GM21390 (cell line): ENCODE data around the gene UQCC3.
"Not testable (repeated sequence)": the region's sequence is repeated elsewhere in the genome, so short reads cannot be mapped to it uniquely, and the experiment has no call there.

Experiments used
- ATAC-seq: cut with Tn5 transposase; IDR thresholded peaks from one replicate; pipeline ENCODE4 v1.9.1; 2021; ENCODE audit not compliant: unreplicated experiment

UQCC3 gene

DNA sequence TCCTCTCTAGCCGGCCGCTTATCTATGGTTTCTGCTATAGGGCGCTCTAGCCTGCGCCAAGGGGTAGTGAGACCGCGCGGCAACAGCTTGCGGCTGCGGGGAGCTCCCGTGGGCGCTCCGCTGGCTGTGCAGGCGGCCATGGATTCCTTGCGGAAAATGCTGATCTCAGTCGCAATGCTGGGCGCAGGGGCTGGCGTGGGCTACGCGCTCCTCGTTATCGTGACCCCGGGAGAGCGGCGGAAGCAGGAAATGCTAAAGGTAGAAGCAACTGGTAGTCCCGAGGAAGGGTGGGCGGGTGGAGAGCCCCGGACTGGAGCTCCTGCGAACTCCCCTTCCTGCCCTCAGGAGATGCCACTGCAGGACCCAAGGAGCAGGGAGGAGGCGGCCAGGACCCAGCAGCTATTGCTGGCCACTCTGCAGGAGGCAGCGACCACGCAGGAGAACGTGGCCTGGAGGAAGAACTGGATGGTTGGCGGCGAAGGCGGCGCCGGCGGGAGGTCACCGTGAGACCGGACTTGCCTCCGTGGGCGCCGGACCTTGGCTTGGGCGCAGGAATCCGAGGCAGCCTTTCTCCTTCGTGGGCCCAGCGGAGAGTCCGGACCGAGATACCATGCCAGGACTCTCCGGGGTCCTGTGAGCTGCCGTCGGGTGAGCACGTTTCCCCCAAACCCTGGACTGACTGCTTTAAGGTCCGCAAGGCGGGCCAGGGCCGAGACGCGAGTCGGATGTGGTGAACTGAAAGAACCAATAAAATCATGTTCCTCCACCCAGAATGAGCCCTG is at the start of gene UQCC3, which contains the start of gene LBHD1:
UQCC3 (plus strand) TSS at position 66 of the 782 bp plus-strand sequence; CDS start at position 139, 73 bp downstream.
LBHD1 (minus strand) TSS at position 660 of the 782 bp plus-strand sequence. CDS start 2,236 bp downstream, outside the sequence.
- peak; percentile 67 for ATAC-seq

GRCh38 chr11:62622476-62623089 is 48.9 kb upstream of the UQCC3 start:
- no peak for ATAC-seq

DNA sequence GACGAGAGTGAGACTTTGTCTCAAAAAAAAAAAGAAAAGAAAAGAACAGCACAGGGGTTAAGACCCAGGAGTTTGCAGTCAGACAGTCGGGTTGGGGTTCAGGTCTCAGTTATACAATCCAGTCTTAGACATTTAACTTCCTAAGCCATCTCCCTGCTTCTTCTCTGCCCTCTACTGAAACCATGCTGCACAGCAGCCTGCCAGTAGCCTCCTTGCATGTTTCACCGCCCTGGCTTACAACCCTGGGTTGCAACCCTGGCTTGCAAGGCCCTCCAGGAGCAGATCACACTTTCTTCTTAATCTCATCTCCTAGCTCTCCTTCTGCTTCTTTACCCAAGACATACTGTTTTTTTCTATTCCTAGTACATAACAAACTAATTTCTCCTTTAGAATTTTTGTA is 43.8 kb upstream of the UQCC3 start:
- no peak for ATAC-seq

- ATAC-seq = no peak
Measured at GRCh38 chr11:62632492-62632891, 39.0 kb upstream of the UQCC3 start.

DNA sequence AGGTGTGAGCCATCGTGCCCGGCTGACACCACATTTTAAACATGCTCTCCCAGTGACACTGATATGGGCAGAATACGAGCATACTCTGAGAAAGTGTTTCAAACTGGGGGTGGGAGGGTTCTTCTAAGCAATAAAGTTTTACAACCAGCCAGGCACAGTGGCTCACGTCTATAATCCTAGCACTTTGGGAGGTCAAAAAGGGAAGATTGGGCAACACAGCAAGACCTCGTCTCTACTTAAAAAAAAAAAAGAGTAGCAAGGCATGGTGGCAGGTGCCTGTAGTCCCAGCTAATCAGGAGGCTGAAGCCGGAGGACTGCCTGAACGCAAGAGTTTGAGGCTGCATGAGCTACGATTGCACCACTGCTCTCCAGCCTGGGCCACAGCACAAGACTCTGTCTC is 27.3 kb upstream of the UQCC3 start:
- ATAC-seq = no peak

GRCh38 chr11:62645671-62645945 is 25.9 kb upstream of the UQCC3 start:
- no peak for ATAC-seq

GRCh38 chr11:62645946-62646824 is 25.3 kb upstream of the UQCC3 start, which contains the start of gene GANAB:
Gene GANAB, minus strand, starts transcription at chr11:62646613. Its CDS starts 14 bp downstream, at chr11:62646599.
- peak; percentile 88 for ATAC-seq

DNA sequence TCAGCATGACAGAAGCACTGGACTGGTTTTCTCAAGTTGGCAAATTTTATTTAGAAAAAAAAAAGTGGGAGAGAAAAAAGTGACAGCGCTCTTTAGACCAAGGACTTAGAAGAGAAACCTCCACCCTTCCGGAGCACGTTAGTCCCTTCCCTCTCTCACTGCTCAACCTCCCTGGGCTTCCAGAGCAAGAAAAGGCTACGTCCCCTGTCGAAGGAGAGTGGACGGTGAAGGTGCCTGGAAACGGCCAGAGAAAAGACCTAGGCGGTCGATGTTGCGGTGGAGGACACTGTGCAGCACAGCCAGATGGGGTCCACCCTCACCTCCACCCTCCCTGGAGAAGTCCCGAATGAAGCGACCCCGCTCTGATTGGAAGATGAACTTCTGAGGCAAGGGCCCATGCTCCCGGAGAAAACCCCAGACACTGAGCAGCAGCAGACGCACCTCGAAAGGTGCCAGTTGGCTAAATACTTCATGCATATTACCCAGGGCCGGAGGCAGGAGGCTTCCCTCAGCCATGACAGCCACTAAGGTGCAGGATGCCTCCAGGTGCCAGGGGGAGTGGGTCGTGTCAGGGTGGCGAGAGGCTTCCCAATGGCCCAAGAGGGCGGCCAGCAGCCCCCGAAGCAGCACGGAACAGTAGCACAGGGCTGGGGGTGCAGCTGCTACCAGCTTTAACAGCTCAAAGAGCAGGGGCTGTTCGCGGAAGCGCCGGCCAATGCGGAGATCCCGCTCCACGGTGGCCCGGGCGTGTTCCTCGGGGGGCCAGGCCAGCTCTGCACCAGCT is 24.5 kb upstream of the UQCC3 start:
- ATAC-seq = no peak

GRCh38 chr11:62647609-62648005 is 23.9 kb upstream of the UQCC3 start:
- ATAC-seq = no peak

GRCh38 chr11:62648185-62648966 is 23.1 kb upstream of the UQCC3 start:
- ATAC-seq = no peak

GRCh38 chr11:62648967-62649364 is 22.5 kb upstream of the UQCC3 start:
- no peak for ATAC-seq

DNA sequence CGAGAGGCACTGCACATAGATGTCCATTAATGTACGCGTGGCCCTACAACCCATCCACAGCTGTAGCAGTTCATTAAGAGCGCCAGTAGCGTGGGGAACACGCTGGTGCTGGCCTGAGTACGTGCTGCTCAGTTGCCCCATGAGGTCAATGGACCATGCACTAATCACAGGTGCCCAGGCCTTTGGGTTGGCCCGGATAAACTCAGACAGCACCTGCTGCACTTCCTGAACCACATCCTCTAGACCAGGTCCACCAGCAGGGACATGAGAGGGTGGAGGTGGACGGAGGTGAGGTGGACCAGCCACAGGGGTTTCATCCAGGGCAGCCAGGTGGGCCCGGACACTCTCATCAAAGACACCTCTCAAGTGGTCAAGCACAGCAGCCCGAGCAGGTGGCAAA is 22.0 kb upstream of the UQCC3 start:
- no peak for ATAC-seq

GRCh38 chr11:62650283-62650682 is 21.2 kb upstream of the UQCC3 start:
- ATAC-seq = not testable (repeated sequence)

DNA sequence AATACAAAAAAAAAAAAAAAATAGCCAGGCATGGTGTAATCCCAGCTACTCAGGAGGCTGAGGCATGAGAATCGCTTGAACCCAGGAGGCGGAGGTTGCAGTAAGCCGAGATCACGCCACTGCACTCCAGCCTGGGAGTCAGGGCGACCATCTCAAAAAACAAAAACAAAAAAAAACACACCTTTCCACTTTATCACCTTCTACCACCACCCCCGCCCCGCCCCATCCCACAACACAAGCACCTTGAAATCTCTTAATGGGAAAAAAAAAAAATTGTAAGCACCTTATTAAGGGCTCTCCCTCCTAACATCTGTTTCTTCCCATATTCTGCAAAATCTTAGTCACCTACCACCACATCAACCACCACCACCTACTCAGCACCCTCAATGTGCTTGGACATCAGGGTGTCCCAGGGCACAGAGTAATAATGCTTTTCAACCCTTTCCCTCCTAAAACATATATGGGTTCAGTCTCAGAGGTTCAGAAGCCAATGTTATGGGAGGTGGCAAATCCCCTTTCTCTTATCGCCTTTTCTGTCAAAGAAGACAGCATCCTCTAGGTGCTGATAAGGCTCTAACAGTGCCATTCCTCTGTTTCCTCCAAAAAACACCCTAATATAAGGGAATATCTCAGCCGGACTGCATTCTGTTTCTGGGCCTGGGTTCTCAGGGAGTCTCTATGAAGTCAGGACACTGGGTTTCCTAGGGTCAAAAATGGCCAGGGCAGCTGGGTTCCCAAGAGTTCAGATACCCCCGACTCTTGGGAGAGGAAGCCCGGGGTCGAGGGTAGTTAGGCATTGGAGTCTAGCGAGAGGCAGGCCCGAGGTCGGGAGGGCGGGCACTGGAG is 19.1 kb upstream of the UQCC3 start:
- peak; percentile 1 for ATAC-seq

DNA sequence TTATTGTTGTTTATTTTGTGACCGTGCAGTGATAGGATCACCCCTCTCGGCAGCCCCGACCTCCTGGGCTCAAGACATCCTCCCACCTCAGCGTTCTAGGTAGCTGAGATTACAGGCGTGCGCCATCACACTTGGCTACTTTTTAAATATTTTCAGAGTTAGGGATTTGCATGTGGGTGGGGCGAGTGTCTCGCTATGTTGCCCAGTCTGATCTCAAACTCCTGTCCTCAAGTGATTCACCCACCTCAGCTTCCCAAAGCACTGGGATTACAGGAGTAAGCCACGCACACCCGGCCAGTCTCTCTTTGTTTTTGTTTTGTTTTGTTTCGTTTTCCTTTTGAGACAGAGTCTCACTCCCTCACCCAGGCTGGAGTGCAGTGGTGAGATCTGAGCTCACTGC is 17.2 kb upstream of the UQCC3 start:
- ATAC-seq = no peak

DNA sequence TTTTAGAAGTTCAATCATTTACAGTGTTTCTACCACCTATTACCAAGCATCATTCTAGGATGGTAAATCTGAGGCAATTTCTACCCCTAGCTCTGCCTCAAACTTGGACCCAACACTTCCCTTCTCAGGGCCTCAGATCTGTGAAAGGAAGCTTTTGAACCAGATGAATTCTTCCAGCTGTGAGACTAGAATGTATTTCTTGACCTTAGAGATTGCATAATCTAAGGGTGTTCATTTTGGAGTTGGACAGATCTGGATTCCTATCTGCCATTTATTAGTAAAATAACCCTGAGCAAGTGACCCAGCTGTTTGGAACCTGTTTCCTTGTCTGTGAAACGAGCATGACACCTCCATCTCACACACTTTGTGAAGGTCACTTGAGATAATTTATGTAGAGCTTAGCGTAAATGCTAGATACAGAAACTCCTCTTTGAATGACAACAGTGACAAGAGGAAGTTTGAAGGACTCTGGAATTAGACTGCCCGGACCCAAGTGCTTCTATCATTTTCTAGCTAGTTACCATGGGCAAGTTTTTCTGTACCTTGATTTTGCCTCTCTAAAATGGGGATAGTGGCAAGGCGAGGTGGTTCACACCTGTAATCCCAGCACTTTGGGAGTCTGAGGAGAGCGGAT is 14.6 kb upstream of the UQCC3 start:
- ATAC-seq = no peak

GRCh38 chr11:62664405-62665074 is 6.9 kb upstream of the UQCC3 start:
- peak; percentile 29 for ATAC-seq

- ATAC-seq = peak; percentile 86
Measured at GRCh38 chr11:62665075-62665598, 6.3 kb upstream of the UQCC3 start, which contains the start of the genes C11orf98 and CSKMT. Gene C11orf98, minus strand, starts transcription at chr11:62665210. Its CDS starts 41 bp downstream, at chr11:62665169. Gene CSKMT, plus strand, starts transcription at chr11:62665312. Its CDS starts 568 bp downstream, at chr11:62665880.
